Smooth muscle cell (in vitro differentiated cells): ENCODE results near the gene IRS1. TPM values are rescaled to one million over a fixed set of nuclear protein-coding genes. Genes with fewer than 3 reads are reported as not detected.

Experiments used
- DNase-seq: peaks from one replicate; lab custom pipeline; 2025; ENCODE audit not compliant: unreplicated experiment; lab: John Stamatoyannopoulos, UW
- H2AFZ ChIP-seq: fragments of 200-600 bp; sonication (generic); 2 replicates; pipeline ENCODE4 v1.6.0; 2016; ENCODE audit warnings: antibody characterized with exemption, low read depth, mild to moderate bottlenecking
- H3F3A ChIP-seq: fragments of 200-600 bp; sonication (generic); 2 replicates; pipeline ENCODE4 v1.6.0; 2017; ENCODE audit warnings: antibody characterized with exemption, low read depth
- H3K27ac ChIP-seq: fragments of 200-600 bp; sonication (generic); 2 replicates; pipeline ENCODE4 v1.5.1; 2016; ENCODE audit warnings: low read depth, mild to moderate bottlenecking
- H3K27me3 ChIP-seq: fragments of 200-600 bp; sonication (generic); 2 replicates; pipeline ENCODE4 v1.6.1; 2016; ENCODE audit warnings: low read depth, mild to moderate bottlenecking
- H3K36me3 ChIP-seq: fragments of 200-600 bp; sonication (generic); 2 replicates; pipeline ENCODE4 v1.5.1; 2016; ENCODE audit warnings: low read depth
- H3K4me1 ChIP-seq: fragments of 200-600 bp; sonication (generic); 2 replicates; pipeline ENCODE4 v1.5.1; 2016; ENCODE audit warnings: low read depth
- H3K4me2 ChIP-seq: fragments of 200-600 bp; sonication (generic); 2 replicates; pipeline ENCODE4 v1.6.0; 2016; ENCODE audit warnings: mild to moderate bottlenecking
- H3K4me3 ChIP-seq: fragments of 200-600 bp; sonication (generic); 2 replicates; pipeline ENCODE4 v1.5.1; 2016; ENCODE audit warnings: mild to moderate bottlenecking
- H3K79me2 ChIP-seq: fragments of 200-600 bp; sonication (generic); 2 replicates; pipeline ENCODE4 v1.6.0; 2016; ENCODE audit warnings: low read depth, mild to moderate bottlenecking
- H3K9ac ChIP-seq: fragments of 200-600 bp; sonication (generic); 2 replicates; pipeline ENCODE4 v1.6.0; 2016; ENCODE audit warnings: low read depth
- H3K9me3 ChIP-seq: fragments of 200-600 bp; sonication (generic); replicated peaks from 2 replicates; pipeline ENCODE4 v1.5.1; 2016; ENCODE audit warnings: low read depth
- H4K20me1 ChIP-seq: fragments of 200-600 bp; sonication (generic); 2 replicates; pipeline ENCODE4 v1.6.0; 2016; ENCODE audit warnings: low read depth
- CTCF ChIP-seq: fragments of 200-600 bp; sonication (generic); IDR thresholded peaks from 2 replicates; pipeline ENCODE4 v1.5.1; 2017; ENCODE audit warnings: borderline replicate concordance, mild to moderate bottlenecking, antibody characterized with exemption; ENCODE audit not compliant: insufficient read depth, poor library complexity, severe bottlenecking
- WGBS: methylation state at CpG from one replicate; pipeline ENCODE4 v1.1.7; 2016; ENCODE audit warnings: low lambda C conversion rate; 5-methylcytosine and 5-hydroxymethylcytosine counted together
- polyA plus RNA-seq: library from polyadenylated mRNA; unstranded; fragments of >200 nt; fragmentation: Nextera tagmentation; extraction: Ambion mirVana; gene quantifications from 2 replicates; pipeline ENCODE4 v1.2.1, GENCODE V29; 2016
- total RNA-seq: library from RNA; depleted of rRNA; stranded (reverse); fragments of >200 nt; gene quantifications from 2 replicates; pipeline ENCODE4 v1.2.3, GENCODE V29; 2014

IRS1 gene
- total and polyA plus RNA-seq, 2 experiments from 2014 or later, result 8.6 to 14.6 TPM

DNA sequence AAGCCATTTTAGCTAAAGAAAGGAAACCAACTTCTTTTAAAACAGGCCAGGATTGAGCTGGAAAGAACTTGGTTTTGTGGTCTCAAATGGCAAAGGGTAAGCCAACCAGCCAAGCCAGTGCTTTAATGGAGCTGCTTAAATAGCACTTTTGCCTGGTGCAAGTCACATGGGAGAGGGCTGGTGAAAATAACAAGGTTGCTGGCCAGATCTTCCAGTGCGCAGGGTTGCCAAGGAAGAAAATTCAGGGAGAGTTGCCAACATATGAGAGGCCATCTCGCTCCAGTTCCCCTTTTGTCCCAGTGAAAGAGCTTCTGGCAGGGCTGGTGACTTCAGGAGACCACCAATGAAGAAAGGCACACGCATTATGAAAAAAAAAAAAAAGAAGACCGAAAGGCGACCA is 57.3 kb downstream of the IRS1 start:
- H3K4me1 ChIP-seq, result peaks cover 16% of the 10 kb centered on the region
- no peak overlapping the region for H3K9ac ChIP-seq
- peaks cover 2% of the 10 kb centered on the region for H3K36me3 ChIP-seq
- WGBS, result 94% methylated on average over 5 of the region's 5 CpGs
- H3K27me3 ChIP-seq, result no peaks in the 10 kb centered on the region
- H3K4me3 ChIP-seq, result no peak overlapping the region
- DNase-seq, result no peak
- H3K4me2 ChIP-seq, result no peak overlapping the region
- H4K20me1 ChIP-seq, result peaks cover 75% of the 10 kb centered on the region
- no peak overlapping the region for H2AFZ ChIP-seq
- peaks cover 46% of the 10 kb centered on the region for H3K79me2 ChIP-seq
- H3K9me3 ChIP-seq, result no peaks in the 10 kb centered on the region
- no peaks in the 10 kb centered on the region for H3F3A ChIP-seq
- H3K27ac ChIP-seq, result no peak overlapping the region
- no peak for TF ChIP-seq CTCF

- Histone ChIP-seq H3K27me3 (no peaks in the 10 kb centered on the region), H3K9me3 (no peaks in the 10 kb centered on the region), H3K4me2 (no peak overlapping the region), H2AFZ (no peak overlapping the region), H4K20me1 (peaks cover 67% of the 10 kb centered on the region), H3K9ac (no peak overlapping the region), H3K27ac (no peak overlapping the region), H3K36me3 (peaks cover 9% of the 10 kb centered on the region), H3K79me2 (peaks cover 31% of the 10 kb centered on the region), H3K4me3 (no peak overlapping the region), H3K4me1 (peaks cover 20% of the 10 kb centered on the region), H3F3A (no peaks in the 10 kb centered on the region)
- no peak for TF ChIP-seq CTCF
- WGBS, result 80% methylated on average over 3 of the region's 3 CpGs
- no peak for DNase-seq
Measured at GRCh38 chr2:226740039-226740648, 59.5 kb downstream of the IRS1 start.

GRCh38 chr2:226739545-226740030 is 60.0 kb downstream of the IRS1 start:
- WGBS, result 93% methylated on average over 6 of the region's 6 CpGs
- H2AFZ ChIP-seq, result no peak overlapping the region
- no peaks in the 10 kb centered on the region for H3K27me3 ChIP-seq
- H3K4me2 ChIP-seq, result no peak overlapping the region
- H3K36me3 ChIP-seq, result peaks cover 9% of the 10 kb centered on the region
- no peak for TF ChIP-seq CTCF
- H3K79me2 ChIP-seq, result peaks cover 28% of the 10 kb centered on the region
- H3K9ac ChIP-seq, result no peak overlapping the region
- H3K9me3 ChIP-seq, result no peaks in the 10 kb centered on the region
- H3F3A ChIP-seq, result no peaks in the 10 kb centered on the region
- H4K20me1 ChIP-seq, result peaks cover 61% of the 10 kb centered on the region
- peaks cover 20% of the 10 kb centered on the region for H3K4me1 ChIP-seq
- H3K27ac ChIP-seq, result no peak overlapping the region
- DNase-seq, result no peak
- no peak overlapping the region for H3K4me3 ChIP-seq
